Right kidney (tissue), 1 donor: ENCODE measurements around the gene DNAJC7.
"Not testable (repeated sequence)": the region's sequence is repeated elsewhere in the genome, so short reads cannot be mapped to it uniquely, and the experiment has no call there.

ENCODE experiments used
- DNase-seq: peaks from one replicate; pipeline ENCODE4 v3.0.0-alpha.2; 2016

DNAJC7 gene

DNA sequence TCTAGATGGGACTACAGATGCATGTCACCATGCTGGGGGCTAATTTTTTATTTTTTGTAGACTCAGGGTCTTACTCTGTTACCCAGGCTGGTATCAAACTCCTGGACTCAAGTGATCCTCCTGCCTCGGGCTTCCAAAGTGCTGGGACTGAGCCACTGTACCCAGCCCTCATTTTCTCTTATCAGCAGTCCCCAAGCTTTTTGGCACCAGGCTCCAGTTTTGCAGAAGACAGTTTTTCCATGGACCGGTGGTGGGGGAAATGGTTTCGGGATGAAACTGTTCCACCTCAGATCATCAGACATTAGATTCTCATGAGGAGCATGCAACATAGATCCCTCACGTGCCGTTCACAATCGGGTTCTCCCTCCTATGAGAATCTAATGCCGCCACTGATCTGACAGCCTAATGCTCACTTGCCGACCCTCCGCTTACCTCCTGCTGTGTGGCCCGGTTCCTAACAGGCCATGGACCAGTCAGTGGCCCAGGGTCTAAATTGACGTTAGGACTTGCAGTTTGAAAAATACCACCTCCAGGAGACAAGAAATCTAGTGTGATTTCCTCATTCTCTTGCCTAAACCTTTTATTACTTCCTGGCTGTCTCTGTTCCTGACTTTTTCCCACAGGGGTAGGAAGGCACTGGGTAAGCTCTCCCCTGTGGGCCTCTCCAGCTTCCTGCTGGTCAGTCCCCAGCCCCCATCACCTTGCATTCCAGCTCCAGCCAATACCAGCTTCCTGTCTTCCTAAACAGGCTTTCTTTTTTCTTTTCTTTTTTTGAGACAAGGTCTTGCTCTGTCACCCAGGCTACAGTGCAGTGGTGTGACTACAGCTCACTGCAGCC lies 60.0 kb downstream of the DNAJC7 start:
- no peak for DNase-seq

DNA sequence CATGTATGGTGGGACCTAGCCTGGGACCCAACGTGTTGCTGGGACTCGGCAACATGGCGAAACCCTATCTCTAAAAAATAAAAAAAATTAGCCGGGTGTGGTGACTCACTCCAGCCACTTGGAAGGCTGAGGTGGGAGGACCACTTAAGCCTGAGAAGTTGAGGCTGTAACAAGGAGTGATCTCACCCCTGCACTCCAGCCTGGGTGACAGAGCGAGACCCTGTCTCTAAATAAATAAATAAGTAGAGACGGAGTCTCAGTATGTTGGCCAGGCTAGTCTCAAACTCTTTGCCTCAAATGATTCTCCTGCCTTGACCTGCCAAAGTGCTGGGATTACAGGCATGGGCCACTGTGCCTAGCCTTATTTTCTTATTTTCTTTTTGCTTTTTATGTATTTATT lies 60.7 kb downstream of the DNAJC7 start:
- no peak for DNase-seq

DNA sequence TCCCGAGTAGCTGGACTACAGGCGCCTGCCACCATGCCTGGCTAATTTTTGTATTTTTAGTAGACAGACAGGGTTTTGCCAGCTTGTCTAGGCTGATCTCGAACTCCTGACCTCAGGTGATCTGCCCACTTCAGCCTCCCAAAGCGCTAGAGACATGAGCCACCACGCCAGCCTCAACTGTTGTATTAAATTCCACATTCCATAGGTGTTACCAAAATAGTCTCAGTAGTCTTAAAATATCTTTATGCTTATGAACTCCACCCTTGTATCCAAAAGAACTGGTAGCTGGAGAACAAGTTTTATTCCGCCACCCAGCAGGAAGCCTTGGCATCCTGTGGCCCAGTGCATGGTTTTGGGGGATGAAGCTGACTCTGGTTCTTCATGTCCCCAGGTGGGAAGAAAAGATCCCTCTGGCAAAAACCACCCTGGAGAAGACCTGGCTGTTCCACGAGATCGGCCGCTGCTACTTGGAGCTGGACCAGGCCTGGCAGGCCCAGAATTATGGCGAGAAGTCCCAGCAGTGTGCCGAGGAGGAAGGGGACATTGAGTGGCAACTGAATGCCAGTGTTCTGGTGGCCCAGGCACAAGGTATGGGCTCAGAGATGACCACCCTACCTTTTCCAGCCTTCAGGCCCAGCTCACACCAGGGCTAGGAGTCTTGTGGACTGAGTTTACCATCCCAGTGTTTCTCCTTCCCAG lies 68.3 kb downstream of the DNAJC7 start:
- no peak for DNase-seq

DNA sequence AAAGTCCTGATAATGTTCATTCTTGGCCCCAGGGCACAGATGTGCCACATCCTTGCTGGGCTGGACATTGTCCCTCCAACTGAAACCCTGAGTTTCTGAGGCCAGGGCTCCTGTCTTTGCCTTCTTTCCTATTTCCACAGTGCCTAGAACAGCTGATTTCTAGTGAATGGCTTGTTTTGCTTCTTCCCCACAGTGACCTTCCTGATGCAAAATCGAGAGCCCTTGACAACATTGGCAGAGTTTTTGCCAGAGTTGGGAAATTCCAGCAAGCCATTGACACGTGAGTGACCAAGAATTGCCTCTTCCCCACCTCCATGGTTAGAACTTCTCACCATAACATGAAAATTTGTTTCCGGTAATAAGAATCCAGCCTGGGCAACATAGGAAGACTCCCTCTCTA lies 72.3 kb downstream of the DNAJC7 start:
- no peak for DNase-seq

DNA sequence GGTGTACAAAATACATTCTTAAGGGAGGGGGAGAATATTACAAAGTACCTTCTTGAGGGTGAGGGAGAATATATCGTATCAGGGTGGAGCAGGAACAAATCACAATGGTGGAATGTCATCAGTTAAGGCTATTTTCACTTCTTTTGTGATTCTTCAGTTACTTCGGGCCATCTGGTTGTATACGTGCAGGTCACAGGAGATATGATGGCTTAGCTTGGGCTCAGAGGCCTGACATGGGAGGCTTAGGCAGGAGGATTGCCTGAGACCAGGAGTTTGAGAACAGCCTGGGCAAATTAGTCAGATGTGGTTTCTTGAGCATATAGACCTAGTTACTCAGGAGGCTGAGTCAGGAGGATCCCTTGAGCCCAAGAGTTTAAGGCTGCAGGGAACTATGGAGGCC lies 73.7 kb downstream of the DNAJC7 start:
- no peak for DNase-seq

DNA sequence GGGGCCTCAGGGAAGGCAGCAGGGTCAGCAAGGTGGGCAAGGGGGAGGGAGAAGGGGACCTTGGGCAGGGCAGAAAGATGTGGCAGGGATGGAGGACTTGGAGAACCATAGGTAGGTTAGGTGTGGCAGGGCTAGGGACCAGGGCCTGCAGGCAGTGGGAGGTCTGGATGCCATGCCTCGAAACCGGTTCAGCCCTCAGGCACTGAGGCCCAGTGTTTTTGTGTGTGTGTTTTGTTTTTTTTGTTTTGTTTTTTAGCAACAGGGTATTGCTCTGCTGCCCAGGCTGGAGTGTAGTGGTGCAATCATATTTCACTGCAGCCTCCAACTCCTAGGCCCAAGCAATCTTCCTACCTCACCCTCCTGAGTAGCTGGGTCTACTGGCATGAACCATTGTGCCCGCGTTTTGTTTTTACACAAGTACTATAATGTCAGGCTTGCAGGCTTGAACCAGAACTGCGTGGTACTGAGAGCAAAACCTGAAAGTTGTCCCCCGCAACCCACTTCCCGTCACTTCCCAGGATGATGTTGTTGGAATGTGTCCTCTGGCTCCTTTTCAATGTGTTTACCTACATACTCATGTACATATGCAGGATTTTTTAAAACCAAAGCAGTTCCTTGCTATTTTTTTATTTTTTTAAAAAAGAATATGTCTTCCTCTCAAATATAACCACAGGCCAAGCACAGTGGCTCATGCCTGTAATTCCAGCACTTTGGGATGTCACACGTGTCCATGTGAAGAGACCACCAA lies 74.4 kb downstream of the DNAJC7 start:
- no peak for DNase-seq

DNA sequence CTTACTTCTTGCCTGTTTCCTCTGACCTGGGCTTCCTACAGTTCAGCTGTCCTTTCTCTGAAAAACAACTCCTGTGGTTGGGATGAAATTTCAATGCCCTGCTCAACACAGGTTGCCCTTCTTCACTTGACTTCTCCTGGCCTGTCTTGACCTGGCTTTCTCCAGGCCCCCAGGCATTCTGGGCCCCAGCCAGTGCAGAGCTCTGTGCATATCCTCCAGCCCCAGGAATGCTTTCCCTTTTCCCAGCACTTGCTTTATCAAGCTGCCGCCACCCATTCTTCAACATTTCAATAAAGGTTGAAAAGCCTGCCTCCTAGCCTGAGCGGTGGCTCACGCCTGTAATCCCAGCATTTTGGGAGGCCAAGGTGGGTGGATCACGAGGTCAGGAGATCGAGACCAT lies 76.1 kb downstream of the DNAJC7 start:
- DNase-seq: no peak

DNA sequence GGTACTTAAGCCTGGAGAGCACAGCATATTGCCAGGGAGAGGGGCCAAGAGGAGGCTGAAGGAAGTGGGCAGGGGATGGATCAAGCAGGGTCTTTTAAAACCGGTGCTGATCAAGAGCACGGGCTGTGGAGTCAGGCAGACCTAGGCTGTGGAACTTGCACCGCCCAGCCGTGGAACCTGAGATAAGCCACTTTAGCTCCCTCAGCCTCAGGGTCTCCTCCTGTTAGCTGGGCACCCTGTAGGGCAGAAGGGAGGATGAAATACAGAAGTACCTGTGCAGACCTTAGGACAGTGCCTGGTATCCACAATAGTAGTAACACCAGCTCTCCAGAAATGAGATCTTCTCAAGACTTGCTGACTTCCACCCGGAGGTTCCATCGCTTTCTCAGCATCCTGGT lies 77.5 kb downstream of the DNAJC7 start:
- no peak for DNase-seq

DNA sequence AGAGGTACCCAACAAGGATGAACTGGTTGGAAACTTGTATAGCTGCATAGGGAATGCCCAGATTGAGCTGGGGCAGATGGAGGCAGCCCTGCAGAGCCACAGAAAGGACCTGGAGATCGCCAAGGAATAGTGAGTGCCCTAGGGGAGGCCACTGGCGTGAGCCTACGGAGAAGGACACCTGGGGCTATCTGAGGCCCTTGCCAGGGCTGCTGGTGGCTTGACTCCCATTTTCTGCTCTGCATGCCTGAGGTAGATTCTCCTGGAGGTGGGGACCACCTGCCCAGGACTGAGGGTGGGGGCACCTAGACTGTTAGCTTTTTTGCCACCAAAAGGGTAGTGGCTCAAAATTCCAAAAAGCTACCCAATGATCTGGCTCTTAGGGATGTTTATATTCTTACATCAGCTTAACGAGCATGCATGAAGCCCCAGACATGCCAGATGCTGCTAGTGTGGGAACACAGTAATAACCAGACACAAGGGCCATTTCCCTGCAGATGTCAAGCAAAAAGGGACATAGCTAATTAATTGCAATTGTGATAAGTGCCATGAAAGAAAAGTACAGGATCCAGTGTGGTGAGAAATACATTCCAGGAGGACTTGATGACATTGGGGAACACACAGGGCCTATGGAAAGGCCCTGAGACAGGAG lies 78.1 kb downstream of the DNAJC7 start:
- no peak for DNase-seq

DNA sequence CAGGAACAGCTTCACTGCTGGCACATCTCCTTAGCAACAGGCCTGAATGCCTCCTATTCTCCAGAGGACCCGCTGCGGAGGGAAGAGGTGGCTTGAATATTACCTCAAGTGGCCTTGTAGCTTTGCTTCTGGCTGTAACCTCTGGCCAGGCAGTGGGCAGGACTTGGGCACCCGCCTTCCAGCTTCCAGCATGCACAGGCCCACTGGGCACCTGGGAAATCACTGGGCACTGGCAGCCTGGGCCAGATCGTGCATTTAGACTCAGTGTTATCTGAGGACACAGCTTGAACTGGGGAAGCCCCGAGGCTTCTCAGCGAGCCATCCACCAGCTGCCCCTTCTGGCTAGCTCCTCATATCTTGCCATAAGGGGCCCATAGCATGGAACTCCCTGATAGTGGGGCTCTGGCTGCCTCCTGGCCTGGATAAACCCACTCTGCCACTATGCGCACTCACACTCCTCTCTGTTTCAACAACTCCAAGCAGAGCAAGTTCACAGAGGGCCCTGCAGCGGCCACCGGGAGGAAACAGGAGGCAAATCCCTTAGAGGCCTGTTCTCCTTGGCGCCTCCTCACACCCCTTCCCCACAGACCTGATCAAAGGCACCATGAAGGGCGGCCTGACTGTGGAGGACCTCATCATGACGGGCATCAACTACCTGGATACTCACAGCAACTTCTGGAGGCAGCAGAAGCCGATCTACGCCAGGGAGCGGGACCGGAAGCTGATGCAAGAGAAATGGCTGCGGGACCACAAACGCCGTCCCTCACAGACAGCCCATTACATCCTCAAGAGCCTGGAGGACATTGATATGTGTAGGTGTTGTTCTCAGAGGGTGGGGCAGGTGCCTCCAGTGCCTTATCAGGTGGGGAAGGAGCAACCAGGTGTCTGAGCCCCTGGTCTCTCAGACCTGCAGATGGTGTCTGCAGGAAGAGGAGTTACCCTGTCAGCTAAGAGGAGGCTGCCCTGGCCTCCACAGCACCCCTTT lies 79.0 kb downstream of the DNAJC7 start:
- no peak for DNase-seq

DNA sequence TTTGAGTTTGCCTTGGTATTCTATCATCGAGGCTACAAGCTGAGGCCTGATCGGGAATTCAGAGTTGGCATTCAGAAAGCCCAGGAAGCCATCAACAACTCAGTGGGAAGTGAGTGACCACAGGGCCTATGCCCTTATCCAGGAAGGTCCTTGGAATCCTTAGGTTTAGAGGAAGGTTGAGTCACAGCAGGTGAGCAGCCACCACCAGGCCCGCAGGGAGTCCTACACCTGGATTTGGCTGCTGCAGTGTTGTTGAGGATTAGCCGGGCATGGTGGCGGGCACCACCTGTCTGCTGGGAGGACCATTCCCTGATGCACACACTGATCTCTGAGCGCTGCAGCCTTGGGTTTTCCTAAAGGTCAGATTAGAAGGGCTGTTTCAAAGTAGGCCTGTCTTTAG lies 81.6 kb downstream of the DNAJC7 start:
- no peak for DNase-seq

DNA sequence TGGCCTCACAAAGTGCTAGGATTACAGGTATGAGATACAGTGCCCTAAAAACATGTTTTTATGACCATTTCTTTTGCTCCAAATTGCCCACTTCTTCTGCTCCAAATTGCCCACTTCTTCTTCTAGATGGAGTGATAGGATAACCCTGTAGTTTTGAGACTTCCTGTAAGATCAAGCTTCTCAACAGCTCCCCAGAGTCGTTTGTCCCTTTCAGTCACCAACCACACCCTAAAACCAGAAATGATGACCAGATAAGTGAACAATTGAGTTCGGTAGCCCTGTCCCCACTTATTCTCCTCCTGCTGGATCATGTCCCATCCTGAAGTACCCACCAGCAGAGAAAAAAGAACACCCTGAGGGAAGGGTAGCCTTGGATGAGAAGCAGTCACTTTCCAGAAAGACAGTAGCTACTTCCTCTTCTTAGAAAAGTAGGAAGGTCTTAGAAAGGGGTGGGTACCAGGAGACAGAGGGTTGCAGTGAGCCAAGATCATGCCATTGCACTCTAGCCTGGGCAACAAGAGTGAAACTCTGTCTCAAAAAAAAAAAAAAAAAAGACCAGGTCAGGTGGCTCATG lies 84.3 kb downstream of the DNAJC7 start:
- DNase-seq: no peak

DNA sequence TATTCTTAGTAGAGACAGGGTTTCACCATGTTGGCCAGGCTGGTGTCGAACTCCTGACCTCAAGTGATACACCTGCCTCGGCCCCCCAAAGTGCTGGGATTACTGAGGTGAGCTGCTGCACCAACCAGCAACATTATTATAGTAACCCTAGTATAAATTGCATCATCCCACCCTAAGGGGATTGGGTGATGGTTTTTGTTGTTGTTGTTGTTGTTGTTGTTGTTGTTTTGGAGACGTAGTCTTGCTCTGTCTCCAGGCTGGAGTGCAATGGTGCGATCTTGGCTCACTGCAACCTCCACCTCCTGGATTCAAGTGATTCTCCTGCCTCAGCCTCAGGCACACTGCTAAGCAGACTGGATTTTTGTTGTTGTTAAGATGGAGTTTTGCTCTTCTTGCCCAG lies 85.5 kb downstream of the DNAJC7 start:
- DNase-seq: not testable (repeated sequence)

DNA sequence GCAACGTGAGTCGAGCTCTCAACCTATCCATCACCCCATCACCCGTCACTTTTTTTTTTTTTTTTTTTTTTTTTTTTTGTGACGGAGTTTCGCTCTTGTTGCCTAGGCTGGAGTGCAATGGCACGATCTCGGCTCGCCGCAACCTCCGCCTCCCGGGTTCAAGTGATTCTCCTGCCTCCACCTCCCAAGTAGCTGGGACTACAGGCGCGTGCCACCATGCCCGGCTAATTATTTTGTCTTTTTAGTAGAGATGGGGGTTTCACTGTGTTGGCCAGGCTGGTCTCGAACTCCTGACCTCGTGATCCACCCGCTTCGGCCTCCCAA lies 86.4 kb downstream of the DNAJC7 start:
- not testable (repeated sequence) for DNase-seq

DNA sequence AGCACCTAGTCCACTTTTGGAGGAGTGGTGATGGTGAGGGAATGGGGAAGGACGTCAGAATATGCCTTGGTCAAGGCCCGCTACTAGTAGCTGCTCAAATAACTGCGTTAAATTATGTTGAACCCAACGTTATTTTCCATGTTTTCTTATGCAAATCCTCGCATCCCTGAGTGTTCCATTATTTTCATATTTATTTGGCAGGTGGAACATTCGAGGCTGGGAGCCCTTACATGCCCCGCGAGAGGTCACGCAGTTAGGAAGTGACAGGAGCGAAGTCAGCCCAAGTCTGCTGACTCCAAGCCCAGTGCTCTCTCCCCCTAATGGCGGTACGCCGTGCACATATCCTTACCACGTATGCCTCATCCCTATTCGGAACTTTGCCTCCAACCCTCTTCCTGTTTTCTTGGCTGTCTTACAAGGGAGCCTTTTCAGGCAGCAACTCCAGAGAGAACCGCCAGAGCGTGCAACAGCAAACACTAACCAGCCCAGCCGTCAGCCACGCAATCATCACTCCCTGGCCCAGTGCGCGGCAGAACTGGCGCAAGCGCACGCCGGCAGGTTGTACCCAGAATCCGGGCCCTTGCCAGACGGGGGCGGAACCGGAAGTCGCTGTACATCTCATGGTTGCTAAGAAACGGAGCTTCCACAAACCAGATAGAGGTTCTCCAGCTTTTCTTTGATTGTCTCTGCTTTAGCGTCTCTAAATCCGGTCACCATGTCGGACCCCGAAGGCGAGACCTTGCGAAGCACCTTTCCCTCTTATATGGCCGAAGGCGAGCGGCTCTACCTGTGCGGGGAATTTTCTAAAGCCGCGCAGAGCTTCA lies 87.0 kb downstream of the DNAJC7 start, which contains the start of gene ODAD4:
ODAD4 (plus strand) TSS at position 609 of the 824 bp plus-strand sequence; CDS start at position 716, 107 bp downstream.
- peak; percentile 87 for DNase-seq

DNA sequence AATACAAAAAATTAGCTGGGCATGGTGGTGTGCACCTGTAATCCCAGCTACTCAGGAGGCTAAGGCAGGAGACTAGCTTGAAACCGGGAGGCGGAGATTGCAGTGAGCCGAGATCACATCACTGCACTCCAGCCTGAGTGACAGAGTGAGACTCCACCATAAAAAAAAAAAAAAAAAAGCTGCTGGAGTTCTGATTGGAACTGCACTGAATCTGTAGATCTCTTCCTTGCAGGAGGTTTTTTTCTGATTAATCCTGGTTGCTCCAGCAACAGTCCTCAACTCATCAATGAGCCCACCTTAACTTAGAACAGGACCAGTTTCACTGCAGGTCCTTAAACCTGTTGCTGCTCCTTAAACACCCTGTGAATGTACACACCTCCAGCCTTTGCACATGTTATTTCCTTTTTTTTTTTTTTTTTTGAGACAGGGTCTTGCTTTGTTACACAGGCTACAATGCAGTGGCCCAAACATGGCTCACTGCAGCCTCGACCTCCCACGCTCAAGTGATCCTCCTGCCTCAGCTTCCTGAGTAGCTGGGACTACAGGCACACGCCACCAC lies 88.5 kb downstream of the DNAJC7 start:
- no peak for DNase-seq
